GM12865 (cell line): ENCODE measurements around the gene GGA1.
A peak's percentile ranks its signal among the peaks of the same experiment; 100 is the strongest.

Experiments used
- DNase-seq: peaks from one replicate; pipeline ENCODE4 v3.0.0; 2010; ENCODE audit warnings: low read depth
- H3K4me3 ChIP-seq: 2 replicates; pipeline ENCODE4 v1.5.1; 2011; ENCODE audit warnings: mild to moderate bottlenecking, low read depth, low read length, control low read depth
- CTCF ChIP-seq: IDR thresholded peaks from 2 replicates; pipeline ENCODE4 v1.5.1; 2011; ENCODE audit warnings: low read length, control low read depth, low read depth, inconsistent platforms; ENCODE audit not compliant: insufficient read depth; ENCODE audit errors: missing control alignments

The GGA1 gene

GRCh38 chr22:37672206-37672919 is 63.7 kb downstream of the GGA1 start:
- H3K4me3 ChIP-seq, result no peak overlapping the region
- no peak for TF ChIP-seq CTCF
- DNase-seq, result no peak

- H3K4me3 ChIP-seq, result no peak overlapping the region
- DNase-seq, result no peak
- no peak for TF ChIP-seq CTCF
Observed at GRCh38 chr22:37672920-37673455, 64.4 kb downstream of the GGA1 start.

- no peak for TF ChIP-seq CTCF
- peak overlapping the region; percentile 25 for H3K4me3 ChIP-seq
- no peak for DNase-seq
Observed at GRCh38 chr22:37674248-37674647, 65.6 kb downstream of the GGA1 start.

GRCh38 chr22:37674951-37675929 is 66.6 kb downstream of the GGA1 start, which contains the start of gene LGALS1:
LGALS1 (plus strand) TSS chr22:37675636; CDS start chr22:37675703, 67 bp downstream.
- DNase-seq, result peak; percentile 93
- peak within 1 kb of the TSS; percentile 71 for H3K4me3 ChIP-seq
- no peak for TF ChIP-seq CTCF

- no peak for TF ChIP-seq CTCF
- DNase-seq, result peak; percentile 48
- peak overlapping the region; percentile 71 for H3K4me3 ChIP-seq
Observed at GRCh38 chr22:37675930-37676735, 67.5 kb downstream of the GGA1 start.

GRCh38 chr22:37676736-37677492 is 68.3 kb downstream of the GGA1 start:
- DNase-seq, result peak; percentile 93
- peak overlapping the region; percentile 71 for H3K4me3 ChIP-seq
- TF ChIP-seq CTCF, result no peak
